Left lobe of liver (tissue), 2 donors: ENCODE measurements around the gene MAP4K3. TPM values are rescaled to one million over a fixed set of nuclear protein-coding genes. Genes with fewer than 3 reads are reported as not detected.

Experiments used
- ATAC-seq: fragments of 200-7000 bp; cut with Tn5 transposase; one replicate; pipeline ENCODE4 v1.9.1; 2020; ENCODE audit warnings: mild to moderate bottlenecking, moderate library complexity
- DNase-seq: peaks from one replicate; pipeline ENCODE4 v3.0.0-alpha.2; 2020; ENCODE audit warnings: low spot score
- total RNA-seq: library from RNA; stranded (reverse); gene quantifications from one replicate; pipeline ENCODE4 v1.2.1, GENCODE V29; 2021
- donor health status: DM: no; HTN: no; CAD: no; lungs with moderate emphysema.
- donor health status: DM: no; HTN: yes; CAD: no.

The MAP4K3 gene
- total RNA-seq: 12.8 TPM

GRCh38 chr2:39436592-39437521, at the start of gene MAP4K3:
Gene MAP4K3, minus strand, starts transcription at chr2:39437285. Its CDS starts 298 bp downstream, at chr2:39436987.
- DNase-seq: peak; percentile 95
- ATAC-seq: peak; percentile 87

- ATAC-seq (no peak), DNase-seq (no peak)
Observed at GRCh38 chr2:39486071-39486470, 49.0 kb upstream of the MAP4K3 start.

- ATAC-seq (peak; percentile 43), DNase-seq (no peak)
Observed at GRCh38 chr2:39484620-39485495, 47.8 kb upstream of the MAP4K3 start.

- ATAC-seq (peak; percentile 38), DNase-seq (no peak)
Observed at GRCh38 chr2:39484206-39484605, 47.1 kb upstream of the MAP4K3 start.

GRCh38 chr2:39483534-39483933, 46.4 kb upstream of the MAP4K3 start:
- DNase-seq (no peak), ATAC-seq (no peak)

GRCh38 chr2:39481611-39482010, 44.5 kb upstream of the MAP4K3 start:
- no peak for ATAC-seq

GRCh38 chr2:39479696-39480095, 42.6 kb upstream of the MAP4K3 start:
- no peak for ATAC-seq
- DNase-seq: no peak

More at GRCh38 chr2:39481611-39482010, 44.5 kb upstream of the MAP4K3 start:
- no peak for DNase-seq

GRCh38 chr2:39479053-39479670, 42.1 kb upstream of the MAP4K3 start:
- no peak for DNase-seq
- ATAC-seq: no peak

- ATAC-seq: no peak
Observed at GRCh38 chr2:39476524-39476923, 39.4 kb upstream of the MAP4K3 start.

GRCh38 chr2:39475006-39475405, 37.9 kb upstream of the MAP4K3 start:
- DNase-seq: no peak
- no peak for ATAC-seq

More at GRCh38 chr2:39476524-39476923, 39.4 kb upstream of the MAP4K3 start:
- no peak for DNase-seq

- DNase-seq (no peak), ATAC-seq (no peak)
Observed at GRCh38 chr2:39470580-39470979, 33.5 kb upstream of the MAP4K3 start.

GRCh38 chr2:39469807-39470206, 32.7 kb upstream of the MAP4K3 start:
- DNase-seq (no peak), ATAC-seq (peak; percentile 46)

GRCh38 chr2:39468579-39469451, 31.7 kb upstream of the MAP4K3 start:
- DNase-seq: no peak
- ATAC-seq: peak; percentile 23

- DNase-seq: no peak
- no peak for ATAC-seq
Observed at GRCh38 chr2:39466311-39466710, 29.2 kb upstream of the MAP4K3 start.

GRCh38 chr2:39464864-39465263, 27.8 kb upstream of the MAP4K3 start:
- DNase-seq (no peak), ATAC-seq (no peak)

- no peak for DNase-seq
- no peak for ATAC-seq
Observed at GRCh38 chr2:39455826-39456225, 18.7 kb upstream of the MAP4K3 start.

- no peak for DNase-seq
- ATAC-seq: no peak
Observed at GRCh38 chr2:39452396-39452795, 15.3 kb upstream of the MAP4K3 start.

- DNase-seq (no peak), ATAC-seq (no peak)
Observed at GRCh38 chr2:39451954-39452353, 14.9 kb upstream of the MAP4K3 start.

GRCh38 chr2:39448169-39448502, 11.1 kb upstream of the MAP4K3 start:
- DNase-seq (no peak), ATAC-seq (no peak)
